Keratinocyte (primary cell): ENCODE data around the gene MRTO4. TPM values are rescaled to one million over a fixed set of nuclear protein-coding genes. Genes with fewer than 3 reads are reported as not detected.

ENCODE experiments used
- DNase-seq: peaks from one replicate; pipeline ENCODE4 v3.0.0-alpha.2; 2011; ENCODE audit warnings: low read depth, missing footprints, low spot score
- FAIRE-seq: peaks from 2 replicates; lab custom pipeline; 2011; peaks lifted over from hg19 to GRCh38; lab: Jason Lieb, UNC
- H2AFZ ChIP-seq: 2 replicates; pipeline ENCODE4 v1.6.0; 2012; ENCODE audit warnings: low read length, control low read depth, inconsistent platforms; ENCODE audit not compliant: control insufficient read depth
- H3K27ac ChIP-seq: 2 replicates; pipeline ENCODE4 v1.5.1; 2011; ENCODE audit warnings: low read length; ENCODE audit not compliant: control insufficient read depth, insufficient read depth
- H3K27me3 ChIP-seq: 3 replicates; pipeline ENCODE4 v1.6.0; 2011; ENCODE audit warnings: low read length; ENCODE audit not compliant: control insufficient read depth, insufficient read depth; ENCODE audit errors: extremely low read depth
- H3K36me3 ChIP-seq, 2 experiments: 2 replicates in 1 of 2; 3 replicates in 1 of 2; pipeline ENCODE4 v1.5.1; 2011; ENCODE audit warnings: low read length in 2 of 2, mild to moderate bottlenecking in 1 of 2; ENCODE audit not compliant: control insufficient read depth in 2 of 2, insufficient read depth in 2 of 2; ENCODE audit errors: extremely low read depth in 1 of 2
- H3K4me1 ChIP-seq: 3 replicates; pipeline ENCODE4 v1.5.1; 2011; ENCODE audit warnings: low read length; ENCODE audit not compliant: control insufficient read depth, insufficient read depth; ENCODE audit errors: extremely low read depth
- H3K4me2 ChIP-seq: 3 replicates; pipeline ENCODE4 v1.6.0; 2011; ENCODE audit warnings: low read depth, low read length; ENCODE audit not compliant: control insufficient read depth, insufficient read depth; ENCODE audit errors: extremely low read depth
- H3K4me3 ChIP-seq, 3 experiments: fragments of 200-600 bp in 1 of 3; sonication (generic) in 1 of 3; 2 replicates in 2 of 3; 3 replicates in 1 of 3; pipeline ENCODE4 v1.5.1; 2011 to 2016; ENCODE audit warnings: low read length in 3 of 3, mild to moderate bottlenecking in 3 of 3, control low read depth in 2 of 3, inconsistent platforms in 1 of 3, low read depth in 1 of 3, mixed read lengths in 1 of 3, mixed run types in 1 of 3, moderate library complexity in 1 of 3; ENCODE audit not compliant: control insufficient read depth in 2 of 3, insufficient read depth in 2 of 3; ENCODE audit errors: extremely low read depth in 1 of 3
- H3K79me2 ChIP-seq: 2 replicates; pipeline ENCODE4 v1.6.0; 2012; ENCODE audit warnings: low read length; ENCODE audit not compliant: control insufficient read depth, insufficient read depth
- H3K9ac ChIP-seq: 3 replicates; pipeline ENCODE4 v1.6.0; 2011; ENCODE audit warnings: low read length; ENCODE audit not compliant: control insufficient read depth, insufficient read depth; ENCODE audit errors: extremely low read depth
- H3K9me1 ChIP-seq: 3 replicates; pipeline ENCODE4 v1.6.0; 2011; ENCODE audit warnings: low read length; ENCODE audit not compliant: control insufficient read depth, insufficient read depth; ENCODE audit errors: extremely low read depth
- H3K9me3 ChIP-seq: 2 replicates; pipeline ENCODE4 v1.5.1; 2012; ENCODE audit warnings: low read depth, low read length; ENCODE audit not compliant: control insufficient read depth
- H4K20me1 ChIP-seq: 3 replicates; pipeline ENCODE4 v1.6.0; 2011; ENCODE audit warnings: low read length; ENCODE audit not compliant: control insufficient read depth, insufficient read depth; ENCODE audit errors: extremely low read depth
- CTCF ChIP-seq, 3 experiments: IDR thresholded peaks in 1 of 3; conservative IDR thresholded peaks in 1 of 3; optimal IDR thresholded peaks in 1 of 3; 2 replicates in 2 of 3; 3 replicates in 1 of 3; pipeline versions ENCODE3 to v1.5.1; 2011; ENCODE audit warnings: low read length in 3 of 3, mild to moderate bottlenecking in 3 of 3, moderate library complexity in 2 of 3, control low read depth in 1 of 3, inconsistent platforms in 1 of 3; ENCODE audit not compliant: insufficient read depth in 2 of 3; ENCODE audit errors: extremely low read depth in 1 of 3
- EZH2 ChIP-seq: IDR thresholded peaks from one replicate; pipeline ENCODE4 v1.6.1; 2012; ENCODE audit warnings: inconsistent platforms, mild to moderate bottlenecking, low read length, moderate library complexity
- dilution Hi-C: fragments of 300-500 bp; cut with MboI; formaldehyde crosslinking; loops from one replicate; pipeline ENCODE4 v1.7.0; 2020; ENCODE audit warnings: low sequenced_read_pairs; ENCODE audit not compliant: extremely low pct_ligation_motif_present
- polyA plus RNA-seq, 5 experiments: library from polyadenylated mRNA; depleted of rRNA in 3 of 5; stranded (reverse) in 3 of 5; stranded (forward) in 1 of 5; unstranded in 1 of 5; fragments of >200 nt; gene quantifications; 1 replicate in 1 of 5; 2 replicates in 3 of 5; 3 replicates in 1 of 5; pipeline versions ENCODE4 v1.2.1 to v1.2.3, GENCODE V29; 2011 to 2012; ENCODE audit warnings: missing spikeins in 2 of 5, low read depth in 1 of 5, low replicate concordance in 1 of 5

MRTO4 gene
- polyA plus RNA-seq, 1 donor (not counting 4 experiments of a cell fraction or from before 2014, with no cell fraction given), result 50.2 TPM

GRCh38 chr1:19222573-19222972 is 29.0 kb upstream of the MRTO4 start:
- H3K4me2 ChIP-seq, result no peak overlapping the region
- DNase-seq (no peak), FAIRE-seq (no peak)
- H3K4me3 ChIP-seq, result no peak overlapping the region
- H2AFZ ChIP-seq, result no peak overlapping the region
- H3K9ac ChIP-seq, result no peak overlapping the region
- H3K27me3 ChIP-seq, result no peaks in the 10 kb centered on the region
- H3K79me2 ChIP-seq, result peaks cover 1% of the 10 kb centered on the region
- TF ChIP-seq CTCF (optimal IDR thresholded peaks at IDR 0.05 in 1 of 3, IDR thresholded peaks at IDR 0.05 in 1 of 3, conservative IDR thresholded peaks at IDR 0.05 in 1 of 3; ENCODE audit: extremely low read depth in 1 of 3, insufficient read depth in 2 of 3, low read length in 3 of 3), result no peak
- no peak for TF ChIP-seq EZH2
- H3K9me3 ChIP-seq, result no peaks in the 10 kb centered on the region
- H3K36me3 ChIP-seq, result peaks cover 47 to 50% of the 10 kb centered on the region in 2 experiments
- no peaks in the 10 kb centered on the region for H4K20me1 ChIP-seq
- no peak overlapping the region for H3K27ac ChIP-seq
- no peaks in the 10 kb centered on the region for H3K9me1 ChIP-seq
- no peaks in the 10 kb centered on the region for H3K4me1 ChIP-seq
- dilution Hi-C loops, result no loop called here

GRCh38 chr1:19222979-19223824 is 28.4 kb upstream of the MRTO4 start:
- FAIRE-seq (peak; percentile 9), DNase-seq (no peak)
- Histone ChIP-seq H3K4me3 (no peak overlapping the region), H3K27ac (no peak overlapping the region), H3K27me3 (no peaks in the 10 kb centered on the region), H3K9me1 (no peaks in the 10 kb centered on the region), H3K36me3 (peaks cover 43 to 48% of the 10 kb centered on the region in 2 experiments), H3K4me2 (no peak overlapping the region), H3K4me1 (no peaks in the 10 kb centered on the region), H4K20me1 (no peaks in the 10 kb centered on the region), H3K9me3 (no peaks in the 10 kb centered on the region), H3K9ac (no peak overlapping the region), H3K79me2 (peaks cover 1% of the 10 kb centered on the region), H2AFZ (no peak overlapping the region)
- no peak for TF ChIP-seq EZH2
- no peak for TF ChIP-seq CTCF (optimal IDR thresholded peaks at IDR 0.05 in 1 of 3, IDR thresholded peaks at IDR 0.05 in 1 of 3, conservative IDR thresholded peaks at IDR 0.05 in 1 of 3; ENCODE audit: extremely low read depth in 1 of 3, insufficient read depth in 2 of 3, low read length in 3 of 3)
- dilution Hi-C loops, result no loop called here
